NT2/D1 (cell line): Measurements from ENCODE around the gene KIFC1.

ENCODE experiments used
- DNase-seq: peaks from one replicate; pipeline ENCODE4 v3.0.0-alpha.2; 2011; ENCODE audit warnings: low read depth, low spot score
- H3K27me3 ChIP-seq: 2 replicates; pipeline ENCODE4 v1.6.0; 2011; ENCODE audit warnings: mild to moderate bottlenecking; ENCODE audit not compliant: insufficient read length, insufficient read depth
- H3K36me3 ChIP-seq: 2 replicates; pipeline ENCODE4 v1.6.1; 2011; ENCODE audit warnings: mild to moderate bottlenecking, low read length, mixed read lengths; ENCODE audit not compliant: insufficient read depth, insufficient read length
- H3K4me1 ChIP-seq: 2 replicates; pipeline ENCODE4 v1.5.1; 2011; ENCODE audit not compliant: insufficient read depth, insufficient read length
- H3K4me3 ChIP-seq: 2 replicates; pipeline ENCODE4 v1.5.1; 2011; ENCODE audit warnings: low read depth; ENCODE audit not compliant: insufficient read length
- H3K9ac ChIP-seq: 2 replicates; pipeline ENCODE4 v1.6.0; 2011; ENCODE audit warnings: low read depth; ENCODE audit not compliant: insufficient read length
- H3K9me3 ChIP-seq: 2 replicates; pipeline ENCODE4 v1.5.1; 2011; ENCODE audit warnings: mild to moderate bottlenecking, low read length; ENCODE audit not compliant: insufficient read depth
- SUZ12 ChIP-seq: IDR thresholded peaks from 2 replicates; pipeline ENCODE4 v1.6.1; 2011; ENCODE audit not compliant: insufficient read length, insufficient read depth; ENCODE audit errors: extremely low read depth
- YY1 ChIP-seq: IDR thresholded peaks from 2 replicates; pipeline ENCODE4 v1.6.1; 2011; ENCODE audit not compliant: insufficient read length, insufficient read depth
- ZNF274 ChIP-seq: IDR thresholded peaks from 2 replicates; pipeline ENCODE4 v1.6.1; 2011; ENCODE audit warnings: mild to moderate bottlenecking, low read depth, low read length

KIFC1 gene

GRCh38 chr6:33404884-33405283 is 13.3 kb downstream of the KIFC1 start:
- no peaks in the 10 kb centered on the region for H3K4me1 ChIP-seq
- H3K9ac ChIP-seq = no peak overlapping the region
- H3K9me3 ChIP-seq = no peaks in the 10 kb centered on the region
- H3K36me3 ChIP-seq = peaks cover 72% of the 10 kb centered on the region
- H3K4me3 ChIP-seq = no peak overlapping the region
- H3K27me3 ChIP-seq = no peaks in the 10 kb centered on the region
- DNase-seq = no peak
- no peak for TF ChIP-seq ZNF274
- TF ChIP-seq SUZ12 = no peak
- TF ChIP-seq YY1 = no peak

GRCh38 chr6:33405386-33405940 is 13.8 kb downstream of the KIFC1 start:
- Histone ChIP-seq H3K4me3 (no peak overlapping the region), H3K4me1 (no peaks in the 10 kb centered on the region), H3K9me3 (no peaks in the 10 kb centered on the region), H3K27me3 (no peaks in the 10 kb centered on the region), H3K36me3 (peaks cover 66% of the 10 kb centered on the region), H3K9ac (no peak overlapping the region)
- no peak for DNase-seq
- no peak for TF ChIP-seq ZNF274
- no peak for TF ChIP-seq YY1
- TF ChIP-seq SUZ12 = no peak

GRCh38 chr6:33406126-33406525 is 14.5 kb downstream of the KIFC1 start:
- Histone ChIP-seq H3K27me3 (no peaks in the 10 kb centered on the region), H3K36me3 (peaks cover 61% of the 10 kb centered on the region), H3K4me3 (no peak overlapping the region), H3K9ac (no peak overlapping the region), H3K9me3 (no peaks in the 10 kb centered on the region), H3K4me1 (no peaks in the 10 kb centered on the region)
- TF ChIP-seq SUZ12 (no peak), YY1 (no peak), ZNF274 (no peak)
- DNase-seq = no peak

- no peak overlapping the region for H3K9ac ChIP-seq
- H3K27me3 ChIP-seq = no peaks in the 10 kb centered on the region
- H3K9me3 ChIP-seq = no peaks in the 10 kb centered on the region
- H3K4me3 ChIP-seq = no peak overlapping the region
- H3K36me3 ChIP-seq = peaks cover 60% of the 10 kb centered on the region
- no peak for DNase-seq
- no peaks in the 10 kb centered on the region for H3K4me1 ChIP-seq
- no peak for TF ChIP-seq ZNF274
- TF ChIP-seq YY1 = no peak
- TF ChIP-seq SUZ12 = no peak
Observed at GRCh38 chr6:33407132-33407718, 15.6 kb downstream of the KIFC1 start.

GRCh38 chr6:33410050-33410710 is 18.6 kb downstream of the KIFC1 start:
- Histone ChIP-seq H3K4me3 (peak overlapping the region; percentile 37), H3K9me3 (no peaks in the 10 kb centered on the region), H3K27me3 (no peaks in the 10 kb centered on the region), H3K4me1 (no peaks in the 10 kb centered on the region), H3K9ac (peak overlapping the region; percentile 56), H3K36me3 (peaks cover 62% of the 10 kb centered on the region)
- peak; percentile 90 for DNase-seq
- no peak for TF ChIP-seq SUZ12
- TF ChIP-seq ZNF274 = no peak
- no peak for TF ChIP-seq YY1

- Histone ChIP-seq H3K27me3 (no peaks in the 10 kb centered on the region), H3K4me1 (peaks cover 1% of the 10 kb centered on the region), H3K9ac (peak within 1 kb of the TSS; percentile 81), H3K36me3 (peaks cover 62% of the 10 kb centered on the region), H3K4me3 (peak within 1 kb of the TSS; percentile 58), H3K9me3 (no peaks in the 10 kb centered on the region)
- no peak for DNase-seq
- TF ChIP-seq SUZ12 = no peak
- no peak for TF ChIP-seq YY1
- no peak for TF ChIP-seq ZNF274
Observed at GRCh38 chr6:33410711-33411631, 19.3 kb downstream of the KIFC1 start, which contains the start of gene PHF1. PHF1 (plus strand) TSS chr6:33411014; CDS start chr6:33412264, 1,250 bp downstream.

- Histone ChIP-seq H3K27me3 (no peaks in the 10 kb centered on the region), H3K9ac (peak overlapping the region; percentile 81), H3K36me3 (peaks cover 62% of the 10 kb centered on the region), H3K4me1 (peaks cover 2% of the 10 kb centered on the region), H3K4me3 (peak overlapping the region; percentile 58), H3K9me3 (no peaks in the 10 kb centered on the region)
- TF ChIP-seq SUZ12 (no peak), ZNF274 (no peak), YY1 (no peak)
- DNase-seq = no peak
Observed at GRCh38 chr6:33411632-33412005, 20.0 kb downstream of the KIFC1 start.
